ENCODE data around the gene CACNA1C.

The CACNA1C gene

GRCh38 chr12:2429032-2429431 lies 376.2 kb downstream of the CACNA1C start:
- POLR2A ChIA-PET (ENCODE audit: low non-redundant PET) = no interaction called here
- DNase-seq (ENCODE audit: low spot score) = no peak
- no peak overlapping the region for H3K27ac ChIP-seq
- TF ChIP-seq CTCF (conservative IDR thresholded peaks at IDR 0.05; ENCODE audit: low read depth) = no peak
- CTCF ChIA-PET = interaction anchor here (0.7 kb wide), 2 partner anchors 40 to 184 kb away, joined by 3 read pairs; no protein-coding TSS in a partner anchor

GRCh38 chr12:2431810-2432209 lies 379.0 kb downstream of the CACNA1C start:
- ChIA-PET POLR2A (ENCODE audit: low non-redundant PET) (no interaction called here), CTCF (interaction anchor here (0.9 kb wide), 1 partner anchor 67 kb away, joined by 3 read pairs; no protein-coding TSS in a partner anchor)
- no peak overlapping the region for H3K27ac ChIP-seq
- no peak for TF ChIP-seq CTCF (conservative IDR thresholded peaks at IDR 0.05; ENCODE audit: low read depth)
- no peak for DNase-seq (ENCODE audit: low spot score)

- ChIA-PET POLR2A (ENCODE audit: low non-redundant PET) (no interaction called here), CTCF (no interaction called here)
These were observed 380.1 kb downstream of the CACNA1C start for GRCh38 chr12:2432856-2433255.

GRCh38 chr12:2435511-2435910 lies 382.7 kb downstream of the CACNA1C start:
- POLR2A ChIA-PET (ENCODE audit: low non-redundant PET) = no interaction called here
- CTCF ChIA-PET = no interaction called here
- no peak for DNase-seq (ENCODE audit: low spot score)
- no peak for TF ChIP-seq CTCF (conservative IDR thresholded peaks at IDR 0.05; ENCODE audit: low read depth)
- H3K27ac ChIP-seq = no peak overlapping the region

More at GRCh38 chr12:2432856-2433255, 380.1 kb downstream of the CACNA1C start:
- DNase-seq (ENCODE audit: low spot score) = no peak
- no peak for TF ChIP-seq CTCF (conservative IDR thresholded peaks at IDR 0.05; ENCODE audit: low read depth)
- H3K27ac ChIP-seq = no peak overlapping the region

GRCh38 chr12:2439332-2440100 lies 386.7 kb downstream of the CACNA1C start:
- no peak overlapping the region for H3K27ac ChIP-seq
- CTCF ChIA-PET = no interaction called here
- no peak for TF ChIP-seq CTCF (conservative IDR thresholded peaks at IDR 0.05; ENCODE audit: low read depth)
- POLR2A ChIA-PET (ENCODE audit: low non-redundant PET) = no interaction called here
- DNase-seq (ENCODE audit: low spot score) = no peak

GRCh38 chr12:2443776-2444175 lies 391.0 kb downstream of the CACNA1C start:
- no peak for TF ChIP-seq CTCF (conservative IDR thresholded peaks at IDR 0.05; ENCODE audit: low read depth)
- no peak for DNase-seq (ENCODE audit: low spot score)
- H3K27ac ChIP-seq = no peak overlapping the region
- ChIA-PET CTCF (interaction anchor here (0.6 kb wide), 1 partner anchor 18 kb away, joined by 3 read pairs; no protein-coding TSS in a partner anchor), POLR2A (ENCODE audit: low non-redundant PET) (no interaction called here)

Data from RWPE1 (cell line).